Smooth muscle cell of the umbilical artery (primary cell): ENCODE measurements around the gene KAT2A. TPM values are rescaled to one million over a fixed set of nuclear protein-coding genes. Genes with fewer than 3 reads are reported as not detected.

Source experiments
- total RNA-seq: library from RNA; depleted of rRNA; stranded (reverse); fragments of >200 nt; gene quantifications from 2 replicates; pipeline ENCODE4 v1.2.3, GENCODE V29; 2014

KAT2A gene
- 10.7 and 16.7 TPM in 2 replicates for total RNA-seq

DNA sequence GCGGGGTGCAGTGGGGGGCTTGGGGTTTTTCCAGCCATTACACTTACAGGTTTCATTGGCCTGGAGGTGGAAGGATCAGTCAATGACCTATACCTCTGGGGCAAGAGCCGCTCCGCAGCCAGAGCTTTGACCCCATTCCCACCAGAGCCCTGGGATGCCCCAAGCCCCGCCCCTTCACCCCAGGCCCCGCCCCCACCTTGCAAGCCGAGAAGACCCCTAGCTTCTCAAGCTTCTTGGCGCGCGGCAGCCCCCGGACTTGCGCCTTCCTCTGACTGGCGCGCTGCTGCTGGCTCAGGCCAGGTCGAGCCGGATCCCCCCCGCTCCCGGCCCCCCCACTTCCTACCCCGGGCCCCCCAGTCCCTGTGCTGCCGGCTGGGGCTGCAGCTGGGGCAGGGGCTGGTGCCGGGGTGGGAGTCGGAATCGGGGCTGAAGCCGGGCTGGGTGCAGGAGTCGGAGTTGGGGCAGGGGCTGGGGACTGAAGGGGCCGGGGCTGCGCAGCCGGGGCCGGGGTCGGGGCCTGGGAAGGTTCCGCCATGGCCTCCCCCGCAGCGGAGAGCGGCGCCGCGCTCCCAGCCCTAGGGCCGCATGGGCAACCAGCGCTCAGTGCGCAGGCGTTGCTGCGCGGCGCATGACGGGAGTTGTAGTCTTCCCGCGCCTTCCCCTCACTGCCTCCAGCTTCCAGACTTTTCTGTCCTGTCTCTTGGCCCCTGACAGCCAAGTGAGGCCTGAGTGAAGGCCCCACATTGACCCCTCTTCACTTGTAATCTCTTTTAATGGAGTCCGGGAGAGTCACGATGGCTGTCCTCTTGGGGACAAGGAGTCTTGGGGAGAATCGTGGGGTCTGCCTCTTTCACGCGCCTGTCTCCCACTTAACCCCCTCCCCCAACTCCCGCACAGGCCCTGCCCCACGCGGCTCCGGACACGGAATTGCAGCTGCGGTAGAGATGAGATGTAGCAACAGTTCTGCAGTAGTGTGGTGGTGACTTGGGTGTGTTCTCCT lies at the start of gene KAT2A:
TSS of gene KAT2A (minus strand) at position 598 of the 1,000 bp plus-strand sequence. CDS start at position 535, 63 bp downstream.

DNA sequence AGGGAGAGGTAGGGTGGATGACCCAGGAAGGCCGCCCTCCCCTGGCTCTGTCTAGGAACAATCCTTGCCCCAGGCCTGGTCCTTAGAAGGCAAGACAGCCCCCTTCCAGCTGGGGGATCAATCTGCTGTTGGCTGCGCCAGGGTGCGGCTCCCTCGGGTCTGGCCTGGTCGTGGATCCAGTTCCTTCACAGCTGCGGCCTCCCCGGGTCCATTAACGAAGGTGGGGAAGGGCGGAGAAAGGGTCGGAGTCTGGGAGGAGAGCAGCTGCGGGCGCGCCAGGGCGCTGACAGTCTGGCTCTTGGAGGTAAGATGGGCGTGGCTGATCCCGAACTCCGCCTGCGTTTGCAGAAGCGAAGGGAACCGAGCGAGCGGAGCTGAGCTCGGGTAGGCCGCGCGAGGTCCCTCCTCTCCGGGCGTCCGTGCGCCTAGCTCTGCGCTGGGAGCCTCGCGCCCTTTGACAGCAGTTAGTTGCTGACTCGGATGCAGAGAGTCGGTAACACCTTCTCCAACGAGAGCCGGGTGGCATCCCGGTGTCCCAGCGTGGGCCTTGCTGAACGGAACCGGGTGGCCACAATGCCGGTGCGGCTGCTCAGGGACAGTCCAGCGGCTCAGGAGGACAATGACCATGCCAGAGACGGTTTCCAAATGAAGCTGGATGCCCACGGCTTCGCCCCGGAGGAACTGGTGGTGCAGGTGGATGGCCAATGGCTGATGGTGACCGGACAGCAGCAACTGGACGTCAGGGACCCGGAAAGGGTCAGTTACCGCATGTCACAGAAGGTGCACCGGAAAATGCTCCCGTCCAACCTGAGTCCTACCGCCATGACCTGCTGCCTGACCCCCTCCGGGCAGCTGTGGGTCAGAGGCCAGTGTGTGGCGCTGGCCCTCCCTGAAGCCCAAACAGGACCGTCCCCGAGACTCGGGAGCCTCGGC lies 1.5 kb upstream of the KAT2A start, which contains the start of gene HSPB9:
TSS of gene HSPB9 (plus strand) at position 434 of the 933 bp plus-strand sequence. CDS start at position 481, 47 bp downstream.

DNA sequence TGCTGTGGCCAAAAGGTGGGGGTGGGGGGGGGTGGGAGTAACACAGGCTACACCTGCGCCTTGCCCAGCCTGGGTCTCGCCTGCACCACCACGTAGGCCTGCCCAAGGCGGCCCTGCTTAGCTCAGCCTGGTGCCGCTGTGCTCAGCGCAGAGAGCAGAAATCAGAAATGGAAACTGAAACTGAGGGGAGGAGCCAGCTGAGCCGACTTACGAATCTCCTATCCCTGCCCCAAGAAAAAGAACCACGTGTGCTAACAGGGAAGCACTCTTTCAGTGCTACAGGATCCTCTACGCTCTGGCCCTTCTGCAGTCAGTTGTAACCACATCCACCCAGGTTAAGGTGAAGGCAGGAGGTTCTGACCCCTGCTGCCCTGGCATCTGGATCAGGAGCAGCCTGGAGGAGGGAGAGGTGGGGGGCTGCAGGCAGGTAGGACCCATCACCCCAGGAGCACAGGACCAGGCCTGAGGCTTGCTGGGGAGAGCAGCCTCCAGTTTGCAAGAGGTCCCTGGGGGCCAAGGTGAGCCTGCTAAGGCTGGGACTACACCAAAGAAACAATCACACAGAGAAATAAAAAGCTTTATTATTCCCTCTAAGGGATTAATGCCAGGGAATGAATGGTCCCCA lies 8.5 kb downstream of the KAT2A start, which contains the start of gene DHX58:
TSS of gene DHX58 (minus strand) at position 163 of the 625 bp plus-strand sequence. CDS start 822 bp downstream, outside the sequence.

DNA sequence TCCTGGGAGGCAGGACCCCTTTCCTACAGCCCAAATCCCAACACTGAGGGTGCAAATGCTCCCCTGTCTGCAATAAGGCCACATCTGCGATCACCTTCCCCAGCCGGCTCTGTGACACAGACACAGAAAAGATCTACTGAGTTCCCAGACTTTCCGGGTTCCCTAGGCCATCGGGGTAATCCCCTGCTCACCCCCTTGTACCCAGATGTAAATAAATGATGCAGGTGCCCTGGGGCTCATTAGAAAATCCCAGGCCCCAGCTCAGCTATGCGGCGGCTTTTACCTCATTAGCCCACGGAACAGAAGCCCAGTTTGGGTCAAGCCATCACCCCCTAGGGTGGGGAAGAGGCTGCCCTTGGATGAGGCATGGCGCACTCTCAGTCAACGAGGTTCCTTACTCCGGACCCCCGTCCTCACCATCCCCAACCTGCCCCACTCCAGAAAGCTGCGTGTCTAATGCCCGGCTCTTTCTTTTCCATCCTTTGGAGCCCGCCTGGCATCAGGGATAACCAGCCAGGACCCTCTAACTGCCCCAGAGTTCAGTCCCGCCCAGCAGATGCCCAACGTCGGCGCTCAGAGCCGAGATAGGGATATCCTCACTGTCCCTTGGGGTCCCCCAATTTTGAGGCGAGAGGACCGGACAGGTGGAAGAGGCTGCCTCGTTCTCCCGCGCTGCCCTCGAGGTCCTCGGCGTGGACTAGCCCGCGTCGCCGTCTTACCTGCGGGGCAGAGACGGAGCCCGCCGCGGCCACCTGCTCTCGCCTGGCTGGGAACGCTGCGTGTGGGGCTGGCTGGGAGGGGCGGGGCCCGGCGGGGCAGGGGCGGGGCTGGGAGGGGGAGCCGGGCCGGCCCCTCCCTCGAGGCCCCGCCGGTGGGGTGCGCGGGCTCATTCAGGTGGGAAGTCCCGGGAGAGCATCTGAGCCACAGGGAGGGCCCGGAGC lies 23.2 kb downstream of the KAT2A start, which contains the start of gene ZNF385C:
TSS of gene ZNF385C (minus strand) at position 783 of the 941 bp plus-strand sequence. CDS start 35,417 bp downstream, outside the sequence.

Other genes with a start within 250 kb of the KAT2A start
- 379 and 587 TPM in 2 replicates for gene ACLY, start 202.4 kb downstream of the KAT2A start, total RNA-seq
- gene ODAD4, start 190.8 kb downstream of the KAT2A start, total RNA-seq = 0.30 and 0.37 TPM in 2 replicates
- gene CNP, start 154.6 kb downstream of the KAT2A start, total RNA-seq = 37.7 and 51.1 TPM in 2 replicates
- gene DNAJC7, start 103.9 kb downstream of the KAT2A start, total RNA-seq = 65.3 and 71.3 TPM in 2 replicates
- 20.8 and 29.6 TPM in 2 replicates for gene NKIRAS2, start 101.3 kb downstream of the KAT2A start, total RNA-seq
- gene C17orf113, start 70.8 kb downstream of the KAT2A start, total RNA-seq = under 0.01 and 0.09 TPM in 2 replicates
- gene ZNF385C, start 22.9 kb downstream of the KAT2A start, total RNA-seq = not detected in 2 replicates
- 6.8 and 10.3 TPM in 2 replicates for gene DHX58, start 8.7 kb downstream of the KAT2A start, total RNA-seq
- gene HSPB9, start 1.4 kb upstream of the KAT2A start, total RNA-seq = 0.14 TPM in 1 of 2 replicates, not detected in the other
- gene RAB5C, start 33.6 kb upstream of the KAT2A start, total RNA-seq = 63.0 and 86.9 TPM in 2 replicates
- not detected in 2 replicates for gene KCNH4, start 59.8 kb upstream of the KAT2A start, total RNA-seq
- not detected in 2 replicates for gene HCRT, start 64.1 kb upstream of the KAT2A start, total RNA-seq
- 7.0 and 9.2 TPM in 2 replicates for gene GHDC, start 73.1 kb upstream of the KAT2A start, total RNA-seq
- 27.3 and 29.7 TPM in 2 replicates for gene STAT5B, start 155.0 kb upstream of the KAT2A start, total RNA-seq
- gene STAT5A, start 167.1 kb upstream of the KAT2A start, total RNA-seq = 4.9 and 19.0 TPM in 2 replicates